ENCODE data around the gene DNM3.

The DNM3 gene

GRCh38 chr1:172146141-172146850 lies 305.0 kb downstream of the DNM3 start:
- DNase-seq: no peak

GRCh38 chr1:172147541-172147940 lies 306.2 kb downstream of the DNM3 start:
- no peak for DNase-seq

GRCh38 chr1:172148213-172148612 lies 306.9 kb downstream of the DNM3 start:
- DNase-seq: no peak

- no peak for DNase-seq
Observed at GRCh38 chr1:172148707-172149106, 307.4 kb downstream of the DNM3 start.

- no peak for DNase-seq
Observed at GRCh38 chr1:172149346-172149745, 308.0 kb downstream of the DNM3 start.

GRCh38 chr1:172154551-172154950 lies 313.3 kb downstream of the DNM3 start:
- no peak for DNase-seq

GRCh38 chr1:172155766-172156165 lies 314.5 kb downstream of the DNM3 start:
- DNase-seq: no peak

- DNase-seq: no peak
Observed at GRCh38 chr1:172162236-172162635, 320.9 kb downstream of the DNM3 start.

GRCh38 chr1:172163498-172164215 lies 322.4 kb downstream of the DNM3 start:
- DNase-seq: no peak

- DNase-seq: no peak
Observed at GRCh38 chr1:172165403-172165802, 324.1 kb downstream of the DNM3 start.

GRCh38 chr1:172167796-172168596 lies 326.7 kb downstream of the DNM3 start:
- DNase-seq: no peak

- no peak for DNase-seq
Observed at GRCh38 chr1:172168597-172168872, 327.2 kb downstream of the DNM3 start.

GRCh38 chr1:172169836-172170235 lies 328.5 kb downstream of the DNM3 start:
- DNase-seq: no peak

- no peak for DNase-seq
Observed at GRCh38 chr1:172172352-172172831, 331.1 kb downstream of the DNM3 start.

- DNase-seq: no peak
Observed at GRCh38 chr1:172176206-172176605, 334.9 kb downstream of the DNM3 start.

- DNase-seq: no peak
Observed at GRCh38 chr1:172177849-172178248, 336.6 kb downstream of the DNM3 start.

- DNase-seq: no peak
Observed at GRCh38 chr1:172178886-172179285, 337.6 kb downstream of the DNM3 start.

- no peak for DNase-seq
Observed at GRCh38 chr1:172179918-172180317, 338.6 kb downstream of the DNM3 start.

GRCh38 chr1:172180501-172181285 lies 339.4 kb downstream of the DNM3 start:
- no peak for DNase-seq

- DNase-seq: no peak
Observed at GRCh38 chr1:172184506-172185191, 343.4 kb downstream of the DNM3 start.

- DNase-seq: no peak
Observed at GRCh38 chr1:172185211-172185610, 343.9 kb downstream of the DNM3 start.

- DNase-seq: no peak
Observed at GRCh38 chr1:172185996-172186395, 344.7 kb downstream of the DNM3 start.

Measured in NCI-H1694 (cell line).